Keratinocyte (primary cell): ENCODE data around the gene GTF3C1. TPM values are rescaled to one million over a fixed set of nuclear protein-coding genes. Genes with fewer than 3 reads are reported as not detected.

Experiments
- DNase-seq: peaks from one replicate; pipeline ENCODE4 v3.0.0-alpha.2; 2011; ENCODE audit warnings: low read depth, missing footprints, low spot score
- FAIRE-seq: peaks from 2 replicates; lab custom pipeline; 2011; peaks lifted over from hg19 to GRCh38; lab: Jason Lieb, UNC
- H2AFZ ChIP-seq: 2 replicates; pipeline ENCODE4 v1.6.0; 2012; ENCODE audit warnings: low read length, control low read depth, inconsistent platforms; ENCODE audit not compliant: control insufficient read depth
- H3K27ac ChIP-seq: 2 replicates; pipeline ENCODE4 v1.5.1; 2011; ENCODE audit warnings: low read length; ENCODE audit not compliant: control insufficient read depth, insufficient read depth
- H3K27me3 ChIP-seq: 3 replicates; pipeline ENCODE4 v1.6.0; 2011; ENCODE audit warnings: low read length; ENCODE audit not compliant: control insufficient read depth, insufficient read depth; ENCODE audit errors: extremely low read depth
- H3K36me3 ChIP-seq, 2 experiments: 2 replicates in 1 of 2; 3 replicates in 1 of 2; pipeline ENCODE4 v1.5.1; 2011; ENCODE audit warnings: low read length in 2 of 2, mild to moderate bottlenecking in 1 of 2; ENCODE audit not compliant: control insufficient read depth in 2 of 2, insufficient read depth in 2 of 2; ENCODE audit errors: extremely low read depth in 1 of 2
- H3K4me1 ChIP-seq: 3 replicates; pipeline ENCODE4 v1.5.1; 2011; ENCODE audit warnings: low read length; ENCODE audit not compliant: control insufficient read depth, insufficient read depth; ENCODE audit errors: extremely low read depth
- H3K4me2 ChIP-seq: 3 replicates; pipeline ENCODE4 v1.6.0; 2011; ENCODE audit warnings: low read depth, low read length; ENCODE audit not compliant: control insufficient read depth, insufficient read depth; ENCODE audit errors: extremely low read depth
- H3K4me3 ChIP-seq, 3 experiments: fragments of 200-600 bp in 1 of 3; sonication (generic) in 1 of 3; 2 replicates in 2 of 3; 3 replicates in 1 of 3; pipeline ENCODE4 v1.5.1; 2011 to 2016; ENCODE audit warnings: low read length in 3 of 3, mild to moderate bottlenecking in 3 of 3, control low read depth in 2 of 3, inconsistent platforms in 1 of 3, low read depth in 1 of 3, mixed read lengths in 1 of 3, mixed run types in 1 of 3, moderate library complexity in 1 of 3; ENCODE audit not compliant: control insufficient read depth in 2 of 3, insufficient read depth in 2 of 3; ENCODE audit errors: extremely low read depth in 1 of 3
- H3K79me2 ChIP-seq: 2 replicates; pipeline ENCODE4 v1.6.0; 2012; ENCODE audit warnings: low read length; ENCODE audit not compliant: control insufficient read depth, insufficient read depth
- H3K9ac ChIP-seq: 3 replicates; pipeline ENCODE4 v1.6.0; 2011; ENCODE audit warnings: low read length; ENCODE audit not compliant: control insufficient read depth, insufficient read depth; ENCODE audit errors: extremely low read depth
- H3K9me1 ChIP-seq: 3 replicates; pipeline ENCODE4 v1.6.0; 2011; ENCODE audit warnings: low read length; ENCODE audit not compliant: control insufficient read depth, insufficient read depth; ENCODE audit errors: extremely low read depth
- H3K9me3 ChIP-seq: 2 replicates; pipeline ENCODE4 v1.5.1; 2012; ENCODE audit warnings: low read depth, low read length; ENCODE audit not compliant: control insufficient read depth
- H4K20me1 ChIP-seq: 3 replicates; pipeline ENCODE4 v1.6.0; 2011; ENCODE audit warnings: low read length; ENCODE audit not compliant: control insufficient read depth, insufficient read depth; ENCODE audit errors: extremely low read depth
- CTCF ChIP-seq, 3 experiments: IDR thresholded peaks in 1 of 3; conservative IDR thresholded peaks in 1 of 3; optimal IDR thresholded peaks in 1 of 3; 2 replicates in 2 of 3; 3 replicates in 1 of 3; pipeline versions ENCODE3 to v1.5.1; 2011; ENCODE audit warnings: low read length in 3 of 3, mild to moderate bottlenecking in 3 of 3, moderate library complexity in 2 of 3, control low read depth in 1 of 3, inconsistent platforms in 1 of 3; ENCODE audit not compliant: insufficient read depth in 2 of 3; ENCODE audit errors: extremely low read depth in 1 of 3
- EZH2 ChIP-seq: IDR thresholded peaks from one replicate; pipeline ENCODE4 v1.6.1; 2012; ENCODE audit warnings: inconsistent platforms, mild to moderate bottlenecking, low read length, moderate library complexity
- dilution Hi-C: fragments of 300-500 bp; cut with MboI; formaldehyde crosslinking; loops from one replicate; pipeline ENCODE4 v1.7.0; 2020; ENCODE audit warnings: low sequenced_read_pairs; ENCODE audit not compliant: extremely low pct_ligation_motif_present
- polyA plus RNA-seq, 5 experiments: library from polyadenylated mRNA; depleted of rRNA in 3 of 5; stranded (reverse) in 3 of 5; stranded (forward) in 1 of 5; unstranded in 1 of 5; fragments of >200 nt; gene quantifications; 1 replicate in 1 of 5; 2 replicates in 3 of 5; 3 replicates in 1 of 5; pipeline versions ENCODE4 v1.2.1 to v1.2.3, GENCODE V29; 2011 to 2012; ENCODE audit warnings: missing spikeins in 2 of 5, low read depth in 1 of 5, low replicate concordance in 1 of 5

The GTF3C1 gene
- polyA plus RNA-seq, 1 donor (not counting 4 experiments of a cell fraction or from before 2014, with no cell fraction given): 23.5 TPM

GRCh38 chr16:27528294-27528693, 21.4 kb downstream of the GTF3C1 start:
- no peak for DNase-seq
- FAIRE-seq: no peak
- Histone ChIP-seq H3K36me3 (peaks cover 38 to 40% of the 10 kb centered on the region in 2 experiments), H3K4me3 (no peak overlapping the region), H3K27me3 (no peaks in the 10 kb centered on the region), H3K4me1 (no peaks in the 10 kb centered on the region), H3K9me1 (no peaks in the 10 kb centered on the region), H3K79me2 (no peaks in the 10 kb centered on the region), H3K9ac (no peak overlapping the region), H2AFZ (no peak overlapping the region), H4K20me1 (no peaks in the 10 kb centered on the region), H3K4me2 (no peak overlapping the region), H3K9me3 (no peaks in the 10 kb centered on the region), H3K27ac (no peak overlapping the region)
- dilution Hi-C loops: no loop called here
- TF ChIP-seq CTCF (optimal IDR thresholded peaks at IDR 0.05 in 1 of 3, IDR thresholded peaks at IDR 0.05 in 1 of 3, conservative IDR thresholded peaks at IDR 0.05 in 1 of 3; ENCODE audit: extremely low read depth in 1 of 3, insufficient read depth in 2 of 3, low read length in 3 of 3): no peak
- no peak for TF ChIP-seq EZH2

GRCh38 chr16:27526180-27526579, 23.5 kb downstream of the GTF3C1 start:
- dilution Hi-C loops: no loop called here
- Histone ChIP-seq H3K4me1 (no peaks in the 10 kb centered on the region), H3K4me3 (no peak overlapping the region), H3K27me3 (no peaks in the 10 kb centered on the region), H2AFZ (no peak overlapping the region), H3K79me2 (no peaks in the 10 kb centered on the region), H3K9me1 (no peaks in the 10 kb centered on the region), H4K20me1 (no peaks in the 10 kb centered on the region), H3K27ac (no peak overlapping the region), H3K36me3 (peaks cover 23 to 28% of the 10 kb centered on the region in 2 experiments), H3K9ac (no peak overlapping the region), H3K4me2 (no peak overlapping the region), H3K9me3 (no peaks in the 10 kb centered on the region)
- FAIRE-seq (no peak), DNase-seq (no peak)
- TF ChIP-seq CTCF (optimal IDR thresholded peaks at IDR 0.05 in 1 of 3, IDR thresholded peaks at IDR 0.05 in 1 of 3, conservative IDR thresholded peaks at IDR 0.05 in 1 of 3; ENCODE audit: extremely low read depth in 1 of 3, insufficient read depth in 2 of 3, low read length in 3 of 3) (no peak), EZH2 (no peak)
